ENCODE measurements around the gene HBD. TPM values are rescaled to one million over a fixed set of nuclear protein-coding genes. Genes with fewer than 3 reads are reported as not detected.

HBD gene
- total RNA-seq, 1 experiment from 2014 or later = not detected

DNA sequence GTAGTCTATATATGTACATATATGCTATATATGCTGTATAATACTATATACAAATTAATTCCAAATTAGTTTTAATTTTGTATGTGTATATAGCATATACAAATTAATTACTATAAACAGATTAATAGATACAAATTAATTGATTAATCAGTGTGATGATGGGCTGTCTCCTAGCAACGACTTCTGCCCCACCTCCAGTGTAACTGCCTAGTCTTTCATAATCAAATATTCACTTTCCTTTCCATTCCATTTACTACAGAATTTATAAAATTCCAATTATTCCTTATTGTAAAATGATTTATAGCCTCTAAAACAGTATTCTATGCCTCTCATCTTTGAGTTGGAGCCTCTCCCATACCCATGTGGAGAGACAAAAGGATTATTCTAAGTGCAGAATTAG lies 976 bp downstream of the HBD start (continued):
- TF ChIP-seq, protein P1, sequence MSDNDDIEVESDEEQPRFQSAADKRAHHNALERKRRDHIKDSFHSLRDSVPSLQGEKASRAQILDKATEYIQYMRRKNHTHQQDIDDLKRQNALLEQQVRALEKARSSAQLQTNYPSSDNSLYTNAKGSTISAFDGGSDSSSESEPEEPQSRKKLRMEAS (IDR thresholded peaks at IDR 0.05) = no peak

DNA sequence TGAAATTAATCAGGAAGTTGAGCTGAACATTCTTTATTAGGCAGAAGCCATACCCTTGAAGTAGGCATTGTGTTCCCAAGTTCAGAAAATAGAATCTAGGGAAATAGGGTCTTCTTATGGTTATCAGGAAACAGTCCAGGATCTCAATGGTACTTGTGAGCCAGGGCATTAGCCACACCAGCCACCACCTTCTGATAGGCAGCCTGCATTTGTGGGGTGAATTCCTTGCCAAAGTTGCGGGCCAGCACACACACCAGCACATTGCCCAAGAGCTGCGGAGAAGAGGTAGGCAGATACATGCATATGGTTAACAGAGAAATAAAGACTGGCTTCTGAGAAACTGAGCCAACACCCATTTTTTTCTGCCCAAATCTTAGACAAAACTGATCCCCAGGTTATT lies 1.5 kb downstream of the HBD start:
- Histone ChIP-seq H4K20me1 (ENCODE audit: insufficient read depth) (no peaks in the 10 kb centered on the region), H3K27ac (ENCODE audit: low read depth, low read length) (no peak overlapping the region), H3K9ac (ENCODE audit: low read length) (no peak overlapping the region), H3K9me3 (ENCODE audit: control insufficient read depth in 1 of 2, insufficient read depth in 1 of 2, low read depth in 1 of 2, low read length in 2 of 2) (no peaks in the 10 kb centered on the region), H3K9me2 (ENCODE audit: insufficient read depth) (no peaks in the 10 kb centered on the region), H3K4me3 (replicated peaks in 1 of 2; ENCODE audit: low read depth in 1 of 2, low read length in 2 of 2) (no peak overlapping the region), H2AFZ (ENCODE audit: low read depth, low read length, poor library complexity, severe bottlenecking) (no peak overlapping the region), H3K36me3 (ENCODE audit: control insufficient read depth in 1 of 2, insufficient read depth in 2 of 2, low read length in 2 of 2) (no peaks in the 10 kb centered on the region), H3K4me2 (ENCODE audit: low read length) (no peak overlapping the region), H3K4me1 (ENCODE audit: control insufficient read depth in 1 of 2, insufficient read depth in 2 of 2, low read length in 2 of 2) (no peaks in the 10 kb centered on the region), H3K79me2 (ENCODE audit: insufficient read depth, low read length) (no peaks in the 10 kb centered on the region), H3K27me3 (ENCODE audit: insufficient read depth, low read length) (peaks cover 23% of the 10 kb centered on the region)
- intact Hi-C loops (cut with micrococcal nuclease) = no loop called here
- ChIA-PET RAD21 (ENCODE audit: low non-redundant PET in 1 of 2, low total read pairs in 2 of 2, uncharacterized antibody in 2 of 2, unreplicated experiment in 2 of 2) (no interaction called here), POLR2A (no interaction called here), CTCF (no interaction called here)
- DNase-seq (ENCODE audit: low read depth, low spot score) (no peak), ATAC-seq (no peak)
- TF ChIP-seq, protein P2, sequence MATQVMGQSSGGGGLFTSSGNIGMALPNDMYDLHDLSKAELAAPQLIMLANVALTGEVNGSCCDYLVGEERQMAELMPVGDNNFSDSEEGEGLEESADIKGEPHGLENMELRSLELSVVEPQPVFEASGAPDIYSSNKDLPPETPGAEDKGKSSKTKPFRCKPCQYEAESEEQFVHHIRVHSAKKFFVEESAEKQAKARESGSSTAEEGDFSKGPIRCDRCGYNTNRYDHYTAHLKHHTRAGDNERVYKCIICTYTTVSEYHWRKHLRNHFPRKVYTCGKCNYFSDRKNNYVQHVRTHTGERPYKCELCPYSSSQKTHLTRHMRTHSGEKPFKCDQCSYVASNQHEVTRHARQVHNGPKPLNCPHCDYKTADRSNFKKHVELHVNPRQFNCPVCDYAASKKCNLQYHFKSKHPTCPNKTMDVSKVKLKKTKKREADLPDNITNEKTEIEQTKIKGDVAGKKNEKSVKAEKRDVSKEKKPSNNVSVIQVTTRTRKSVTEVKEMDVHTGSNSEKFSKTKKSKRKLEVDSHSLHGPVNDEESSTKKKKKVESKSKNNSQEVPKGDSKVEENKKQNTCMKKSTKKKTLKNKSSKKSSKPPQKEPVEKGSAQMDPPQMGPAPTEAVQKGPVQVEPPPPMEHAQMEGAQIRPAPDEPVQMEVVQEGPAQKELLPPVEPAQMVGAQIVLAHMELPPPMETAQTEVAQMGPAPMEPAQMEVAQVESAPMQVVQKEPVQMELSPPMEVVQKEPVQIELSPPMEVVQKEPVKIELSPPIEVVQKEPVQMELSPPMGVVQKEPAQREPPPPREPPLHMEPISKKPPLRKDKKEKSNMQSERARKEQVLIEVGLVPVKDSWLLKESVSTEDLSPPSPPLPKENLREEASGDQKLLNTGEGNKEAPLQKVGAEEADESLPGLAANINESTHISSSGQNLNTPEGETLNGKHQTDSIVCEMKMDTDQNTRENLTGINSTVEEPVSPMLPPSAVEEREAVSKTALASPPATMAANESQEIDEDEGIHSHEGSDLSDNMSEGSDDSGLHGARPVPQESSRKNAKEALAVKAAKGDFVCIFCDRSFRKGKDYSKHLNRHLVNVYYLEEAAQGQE (IDR thresholded peaks at IDR 0.05; ENCODE audit: low read depth) = no peak
- no TSS peak for BruUV-seq (replicated peaks)

DNA sequence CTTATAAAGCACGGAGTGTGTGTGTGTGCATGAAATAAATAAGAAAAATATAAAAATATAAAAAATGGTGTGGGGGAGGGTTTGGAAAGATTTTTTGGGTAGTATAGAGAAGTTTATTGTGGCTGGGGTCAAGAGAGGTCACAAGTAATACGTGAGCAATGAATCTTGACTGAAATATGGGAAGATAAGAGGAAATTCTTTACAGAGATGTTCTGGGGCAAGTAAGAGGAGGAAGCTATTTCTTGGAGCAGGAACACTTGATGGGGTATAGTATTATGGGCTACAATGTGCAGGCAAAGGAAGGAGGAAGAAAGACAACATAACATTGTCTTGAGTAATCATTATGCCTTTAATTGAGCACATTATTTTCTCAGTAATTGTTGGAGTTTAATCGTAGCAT lies 2.1 kb downstream of the HBD start:
- no peak overlapping the region for H3K9ac ChIP-seq (ENCODE audit: low read length)
- no peaks in the 10 kb centered on the region for H3K9me3 ChIP-seq (ENCODE audit: control insufficient read depth in 1 of 2, insufficient read depth in 1 of 2, low read depth in 1 of 2, low read length in 2 of 2)
- TF ChIP-seq, protein P3, sequence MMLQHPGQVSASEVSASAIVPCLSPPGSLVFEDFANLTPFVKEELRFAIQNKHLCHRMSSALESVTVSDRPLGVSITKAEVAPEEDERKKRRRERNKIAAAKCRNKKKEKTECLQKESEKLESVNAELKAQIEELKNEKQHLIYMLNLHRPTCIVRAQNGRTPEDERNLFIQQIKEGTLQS (IDR thresholded peaks at IDR 0.05) = no peak
- TF ChIP-seq, protein P1 (IDR thresholded peaks at IDR 0.05) = no peak
- TF ChIP-seq SRF (IDR thresholded peaks at IDR 0.05; ENCODE audit: low read depth) (no peak), CEBPB (IDR thresholded peaks at IDR 0.05; ENCODE audit: low read depth) (no peak), EGR1 (IDR thresholded peaks at IDR 0.05; ENCODE audit: low read depth) (no peak), JUND (IDR thresholded peaks at IDR 0.05) (no peak)
- H3K79me2 ChIP-seq (ENCODE audit: insufficient read depth, low read length) = no peaks in the 10 kb centered on the region
- ChIA-PET RAD21 (ENCODE audit: low non-redundant PET in 1 of 2, low total read pairs in 2 of 2, uncharacterized antibody in 2 of 2, unreplicated experiment in 2 of 2) (no interaction called here), CTCF (no interaction called here), POLR2A (no interaction called here)
- DNase-seq (ENCODE audit: low read depth, low spot score) (no peak), ATAC-seq (no peak)
- H3K9me2 ChIP-seq (ENCODE audit: insufficient read depth) = no peaks in the 10 kb centered on the region
- H4K20me1 ChIP-seq (ENCODE audit: insufficient read depth) = no peaks in the 10 kb centered on the region
- H3K36me3 ChIP-seq (ENCODE audit: control insufficient read depth in 1 of 2, insufficient read depth in 2 of 2, low read length in 2 of 2) = no peaks in the 10 kb centered on the region
- no TSS peak for BruUV-seq (replicated peaks)
- H3K4me2 ChIP-seq (ENCODE audit: low read length) = no peak overlapping the region
- no peak overlapping the region for H2AFZ ChIP-seq (ENCODE audit: low read depth, low read length, poor library complexity, severe bottlenecking)
- H3K27me3 ChIP-seq (ENCODE audit: insufficient read depth, low read length) = peaks cover 23% of the 10 kb centered on the region
- no peaks in the 10 kb centered on the region for H3K4me1 ChIP-seq (ENCODE audit: control insufficient read depth in 1 of 2, insufficient read depth in 2 of 2, low read length in 2 of 2)
- H3K4me3 ChIP-seq (replicated peaks in 1 of 2; ENCODE audit: low read depth in 1 of 2, low read length in 2 of 2) = no peak overlapping the region
- intact Hi-C loops (cut with micrococcal nuclease) = no loop called here
- no peak overlapping the region for H3K27ac ChIP-seq (ENCODE audit: low read depth, low read length)

Measured in HCT116 (cell line).